CD8-positive, alpha-beta memory T cell (primary cell): Measurements from ENCODE around the gene NFATC3. TPM values are rescaled to one million over a fixed set of nuclear protein-coding genes. Genes with fewer than 3 reads are reported as not detected.

ENCODE experiments used
- polyA plus RNA-seq: library from polyadenylated mRNA; unstranded; fragments of 300-500 nt; fragmentation: Illumina TruSeq; gene quantifications from one replicate; pipeline ENCODE4 v1.2.3, GENCODE V29; 2021
- total RNA-seq, 2 experiments: library from RNA; stranded (reverse); gene quantifications; one replicate each; pipeline ENCODE4 v1.2.3, GENCODE V29; 2021

Gene NFATC3
- total and polyA plus RNA-seq, 3 experiments from 2014 or later: 91.1 to 120 (median 95.9) TPM

Other genes starting within 250 kb of the NFATC3 start
- 10 to 100 TPM; 52.6 to 55.1 TPM for gene THAP11, start 243.1 kb upstream of the NFATC3 start, total RNA-seq
- gene THAP11, start 243.1 kb upstream of the NFATC3 start, polyA plus RNA-seq: 153 TPM
- gene NUTF2, start 238.4 kb upstream of the NFATC3 start, total RNA-seq: 100 to 1,000 TPM; 181 TPM
- 129 TPM for gene NUTF2, start 238.4 kb upstream of the NFATC3 start, polyA plus RNA-seq
- 10 to 100 TPM; 56.5 to 58.6 TPM for gene CENPT, start 237.7 kb upstream of the NFATC3 start, total RNA-seq
- gene CENPT, start 237.7 kb upstream of the NFATC3 start, polyA plus RNA-seq: 14.3 TPM
- 100 to 1,000 TPM; 105 to 108 TPM for gene EDC4, start 212.3 kb upstream of the NFATC3 start, total RNA-seq
- 30.1 TPM for gene EDC4, start 212.3 kb upstream of the NFATC3 start, polyA plus RNA-seq
- under 1 TPM in 1 of 2 experiments, not detected in 1; 0.97 TPM for gene NRN1L, start 200.5 kb upstream of the NFATC3 start, total RNA-seq
- 0.83 TPM for gene NRN1L, start 200.5 kb upstream of the NFATC3 start, polyA plus RNA-seq
- 10 to 100 TPM; 13.6 to 14.5 TPM for gene PSKH1, start 192.1 kb upstream of the NFATC3 start, total RNA-seq
- 27.0 TPM for gene PSKH1, start 192.1 kb upstream of the NFATC3 start, polyA plus RNA-seq
- 1 to 10 TPM; 4.1 to 4.9 TPM for gene CTRL, start 153.5 kb upstream of the NFATC3 start, total RNA-seq
- gene CTRL, start 153.5 kb upstream of the NFATC3 start, polyA plus RNA-seq: 1.5 TPM
- gene PSMB10, start 148.5 kb upstream of the NFATC3 start, total RNA-seq: 100 to 1,000 TPM; 176 to 189 TPM
- 518 TPM for gene PSMB10, start 148.5 kb upstream of the NFATC3 start, polyA plus RNA-seq
- 10 to 100 TPM; 12.7 to 12.8 TPM for gene LCAT, start 141.2 kb upstream of the NFATC3 start, total RNA-seq
- 0.74 TPM for gene LCAT, start 141.2 kb upstream of the NFATC3 start, polyA plus RNA-seq
- gene SLC12A4, start 116.7 kb upstream of the NFATC3 start, total RNA-seq: 10 to 100 TPM; 30.6 to 34.1 TPM
- gene SLC12A4, start 116.7 kb upstream of the NFATC3 start, polyA plus RNA-seq: 5.1 TPM
- under 1 TPM; 0.18 TPM for gene DPEP3, start 104.9 kb upstream of the NFATC3 start, total RNA-seq
- gene DPEP3, start 104.9 kb upstream of the NFATC3 start, polyA plus RNA-seq: 0.10 TPM
- 1 to 10 TPM; 6.2 to 6.4 TPM for gene DPEP2, start 85.9 kb upstream of the NFATC3 start, total RNA-seq
- gene DPEP2, start 85.9 kb upstream of the NFATC3 start, polyA plus RNA-seq: 34.0 TPM
- gene DPEP2NB, start 69.5 kb upstream of the NFATC3 start, total RNA-seq: not detected
- not detected for gene DPEP2NB, start 69.5 kb upstream of the NFATC3 start, polyA plus RNA-seq
- 10 to 100 TPM; 28.3 to 29.2 TPM for gene DDX28, start 62.1 kb upstream of the NFATC3 start, total RNA-seq
- 31.5 TPM for gene DDX28, start 62.1 kb upstream of the NFATC3 start, polyA plus RNA-seq
- gene DUS2, start 62.1 kb upstream of the NFATC3 start, total RNA-seq: 10 to 100 TPM; 31.3 to 32.2 TPM
- 15.3 TPM for gene DUS2, start 62.1 kb upstream of the NFATC3 start, polyA plus RNA-seq
- gene ESRP2, start 150.8 kb downstream of the NFATC3 start, total RNA-seq: under 1 TPM; 0.11 to 0.27 TPM
- gene ESRP2, start 150.8 kb downstream of the NFATC3 start, polyA plus RNA-seq: 0.32 TPM
- gene PLA2G15, start 160.0 kb downstream of the NFATC3 start, total RNA-seq: 1 to 10 TPM; 9.0 to 9.4 TPM
- gene PLA2G15, start 160.0 kb downstream of the NFATC3 start, polyA plus RNA-seq: 11.0 TPM
- gene SLC7A6, start 179.2 kb downstream of the NFATC3 start, total RNA-seq: 10 to 100 TPM; 91.2 to 94.9 TPM
- gene SLC7A6, start 179.2 kb downstream of the NFATC3 start, polyA plus RNA-seq: 18.7 TPM
- 10 to 100 TPM; 21.8 to 25.5 TPM for gene SLC7A6OS, start 225.6 kb downstream of the NFATC3 start, total RNA-seq
- gene SLC7A6OS, start 225.6 kb downstream of the NFATC3 start, polyA plus RNA-seq: 28.2 TPM
- 10 to 100 TPM; 61.1 to 67.5 TPM for gene PRMT7, start 225.6 kb downstream of the NFATC3 start, total RNA-seq
- 41.8 TPM for gene PRMT7, start 225.6 kb downstream of the NFATC3 start, polyA plus RNA-seq